Ovary (tissue), 3 donors: ENCODE measurements around the gene KAZALD1.

Source experiments
- POLR2A ChIP-seq: fragments of 450-650 bp; IDR thresholded peaks from one replicate; pipeline ENCODE4 v1.6.1; 2017; ENCODE audit warnings: antibody characterized with exemption, mild to moderate bottlenecking, moderate library complexity
- TF ChIP-seq, protein P1 (sequence below), 3 donors: fragments of 450-650 bp in 2 of 3; fragments of 200-600 bp in 1 of 3; IDR thresholded peaks; one replicate each; pipeline versions ENCODE4 v1.5.1 to v1.8.0; 2016 to 2022; ENCODE audit warnings: antibody characterized with exemption in 3 of 3, mild to moderate bottlenecking in 1 of 3
- donor health status: DM: no; HTN: no; CAD: no.

DNA sequence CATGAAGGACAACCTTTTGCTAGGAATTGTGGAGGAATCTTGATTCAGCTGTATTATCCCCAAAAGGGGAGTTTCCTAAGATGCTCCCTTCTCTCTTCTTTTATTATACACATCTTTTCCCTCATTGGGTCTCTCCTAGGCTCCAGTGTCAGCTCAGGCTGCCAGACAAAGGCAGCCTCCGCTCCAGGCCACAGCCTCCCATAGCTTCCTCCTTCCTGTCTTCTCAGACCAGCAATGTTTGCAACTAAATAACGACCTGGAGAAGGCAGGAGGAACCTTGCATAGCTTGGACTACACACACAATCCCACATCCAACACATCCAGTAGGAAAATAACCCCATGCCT lies 18.5 kb upstream of the KAZALD1 start:
- TF ChIP-seq, protein P1, sequence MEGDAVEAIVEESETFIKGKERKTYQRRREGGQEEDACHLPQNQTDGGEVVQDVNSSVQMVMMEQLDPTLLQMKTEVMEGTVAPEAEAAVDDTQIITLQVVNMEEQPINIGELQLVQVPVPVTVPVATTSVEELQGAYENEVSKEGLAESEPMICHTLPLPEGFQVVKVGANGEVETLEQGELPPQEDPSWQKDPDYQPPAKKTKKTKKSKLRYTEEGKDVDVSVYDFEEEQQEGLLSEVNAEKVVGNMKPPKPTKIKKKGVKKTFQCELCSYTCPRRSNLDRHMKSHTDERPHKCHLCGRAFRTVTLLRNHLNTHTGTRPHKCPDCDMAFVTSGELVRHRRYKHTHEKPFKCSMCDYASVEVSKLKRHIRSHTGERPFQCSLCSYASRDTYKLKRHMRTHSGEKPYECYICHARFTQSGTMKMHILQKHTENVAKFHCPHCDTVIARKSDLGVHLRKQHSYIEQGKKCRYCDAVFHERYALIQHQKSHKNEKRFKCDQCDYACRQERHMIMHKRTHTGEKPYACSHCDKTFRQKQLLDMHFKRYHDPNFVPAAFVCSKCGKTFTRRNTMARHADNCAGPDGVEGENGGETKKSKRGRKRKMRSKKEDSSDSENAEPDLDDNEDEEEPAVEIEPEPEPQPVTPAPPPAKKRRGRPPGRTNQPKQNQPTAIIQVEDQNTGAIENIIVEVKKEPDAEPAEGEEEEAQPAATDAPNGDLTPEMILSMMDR (IDR thresholded peaks at IDR 0.05): no peak
- TF ChIP-seq POLR2A: no peak
